K562 (cell line): ENCODE measurements around the gene MANBA.

Source experiments
- NCOA2 ChIP-seq, 2 experiments: fragments of 450-650 bp; IDR thresholded peaks; 2 replicates each; pipeline ENCODE4 v1.6.1; 2018; ENCODE audit warnings: mild to moderate bottlenecking in 2 of 2, moderate library complexity in 1 of 2; ENCODE audit not compliant: partially characterized antibody in 2 of 2
- TF ChIP-seq, protein P1 (sequence below): sonication (generic); formaldehyde crosslinking; IDR thresholded peaks from 2 replicates; pipeline ENCODE4 v1.5.0; 2020; ENCODE audit warnings: missing genetic modification reagents

DNA sequence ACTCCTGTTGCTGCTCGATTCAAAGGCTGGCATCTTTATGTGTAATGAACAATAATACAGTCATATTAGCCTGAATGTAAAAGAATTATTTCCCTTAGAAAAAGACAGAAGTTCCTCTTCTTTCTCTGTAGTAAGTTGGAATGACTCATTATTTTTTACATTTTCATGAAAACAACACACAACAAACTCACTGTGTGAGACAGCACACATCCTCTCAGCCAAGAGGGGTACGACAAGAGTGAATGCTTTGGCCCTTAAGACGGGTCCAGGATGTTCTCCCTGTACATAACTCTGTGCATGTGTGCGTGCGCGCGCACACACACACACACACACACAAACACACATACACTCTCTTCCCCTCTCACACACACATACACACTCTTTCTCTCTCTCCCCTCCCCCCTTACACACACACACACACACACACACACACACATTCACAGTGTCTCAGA is 72.8 kb downstream of the MANBA start:
- TF ChIP-seq, protein P1, sequence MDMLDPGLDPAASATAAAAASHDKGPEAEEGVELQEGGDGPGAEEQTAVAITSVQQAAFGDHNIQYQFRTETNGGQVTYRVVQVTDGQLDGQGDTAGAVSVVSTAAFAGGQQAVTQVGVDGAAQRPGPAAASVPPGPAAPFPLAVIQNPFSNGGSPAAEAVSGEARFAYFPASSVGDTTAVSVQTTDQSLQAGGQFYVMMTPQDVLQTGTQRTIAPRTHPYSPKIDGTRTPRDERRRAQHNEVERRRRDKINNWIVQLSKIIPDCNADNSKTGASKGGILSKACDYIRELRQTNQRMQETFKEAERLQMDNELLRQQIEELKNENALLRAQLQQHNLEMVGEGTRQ, result no peak
- no peak for TF ChIP-seq NCOA2 (IDR thresholded peaks at IDR 0.05; ENCODE audit: partially characterized antibody in 2 of 2)
